Tongue (tissue), 2 donors: ENCODE data around the gene GNA15. TPM values are rescaled to one million over a fixed set of nuclear protein-coding genes. Genes with fewer than 3 reads are reported as not detected.
A peak's percentile ranks its signal among the peaks of the same experiment; 100 is the strongest.

Experiments used
- DNase-seq: peaks from one replicate; pipeline ENCODE4 v3.0.0-alpha.2; 2015
- total RNA-seq: library from RNA; depleted of rRNA; stranded (reverse); fragments of >200 nt; gene quantifications from one replicate; pipeline ENCODE4 v1.2.3, GENCODE V29; 2014

The GNA15 gene
- total RNA-seq, 1 donor from 2014 or later: 6.1 TPM

DNA sequence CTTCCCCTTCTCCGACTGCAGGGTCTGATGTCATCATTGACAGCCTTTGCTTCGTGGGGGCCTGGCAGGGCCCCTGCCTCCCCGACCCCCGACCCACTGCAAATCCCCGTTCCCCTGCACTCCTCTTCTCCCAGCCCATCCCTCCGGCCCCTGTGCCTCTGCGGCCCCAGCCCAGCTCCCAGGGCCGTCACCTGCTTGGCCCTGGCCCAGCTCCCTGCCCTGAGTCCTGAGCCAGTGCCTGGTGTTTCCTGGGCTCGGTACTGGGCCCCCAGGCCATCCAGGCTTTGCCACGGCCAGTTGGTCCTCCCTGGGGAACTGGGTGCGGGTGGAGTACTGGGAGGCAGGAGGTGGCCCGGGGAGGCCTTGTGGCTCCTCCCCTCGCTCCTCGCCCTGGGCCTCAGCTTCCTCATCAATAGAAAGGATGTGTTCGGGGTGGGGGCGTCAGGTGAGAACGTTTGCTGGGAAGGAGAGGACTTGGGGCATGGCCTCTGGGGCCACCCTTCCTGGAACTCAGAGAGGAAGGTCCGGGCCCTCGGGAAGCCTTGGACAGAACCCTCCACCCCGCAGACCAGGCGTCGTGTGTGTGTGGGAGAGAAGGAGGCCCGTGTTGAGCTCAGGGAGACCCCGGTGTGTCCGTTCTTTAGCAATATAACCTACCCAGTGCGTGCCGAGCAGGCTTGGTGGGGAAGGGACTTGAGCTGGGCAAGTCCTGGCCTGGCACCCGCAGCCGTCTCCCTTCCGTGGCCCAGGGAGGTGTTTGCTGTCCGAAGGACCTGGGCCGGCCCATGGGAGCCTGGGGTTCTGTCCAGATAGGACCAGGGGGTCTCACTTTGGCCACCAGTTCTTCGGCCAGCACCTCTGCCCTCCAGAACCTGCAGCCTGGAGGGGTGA, 72.7 kb downstream of the GNA15 start:
- no peak for DNase-seq

DNA sequence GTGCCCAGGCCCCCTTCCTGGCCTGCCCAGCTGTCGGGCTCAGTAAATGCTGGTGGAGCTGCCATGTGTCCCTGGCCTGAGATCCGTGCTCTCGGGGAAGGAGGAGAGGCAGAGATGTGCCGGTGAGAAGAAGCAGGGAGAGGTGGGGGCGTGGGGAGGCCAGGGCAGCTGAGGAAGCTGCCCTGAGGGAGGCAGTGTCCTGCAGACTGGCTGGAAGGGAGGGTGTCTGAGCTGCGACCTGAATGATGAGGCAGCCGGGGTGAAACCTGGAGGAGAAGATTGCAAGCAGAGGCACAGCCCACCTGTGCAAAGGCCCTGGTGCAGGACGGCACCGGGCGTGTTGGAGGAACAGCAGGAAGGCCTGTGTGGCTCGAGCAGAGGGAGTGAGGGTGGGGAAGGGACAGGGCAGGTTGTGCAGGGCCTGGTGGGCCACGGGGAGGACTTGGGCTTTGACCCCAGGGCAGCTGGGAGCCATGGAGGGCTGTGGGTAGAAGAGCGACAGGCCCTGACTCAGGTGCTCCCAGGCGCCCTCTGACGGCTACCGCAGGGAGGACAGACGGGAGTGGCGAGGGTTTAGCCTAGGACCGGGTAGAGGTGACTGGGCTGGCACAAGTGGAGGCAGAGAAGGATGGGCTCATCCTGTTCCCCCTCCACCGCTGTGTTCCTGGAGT, 74.6 kb downstream of the GNA15 start:
- peak; percentile 28 for DNase-seq

DNA sequence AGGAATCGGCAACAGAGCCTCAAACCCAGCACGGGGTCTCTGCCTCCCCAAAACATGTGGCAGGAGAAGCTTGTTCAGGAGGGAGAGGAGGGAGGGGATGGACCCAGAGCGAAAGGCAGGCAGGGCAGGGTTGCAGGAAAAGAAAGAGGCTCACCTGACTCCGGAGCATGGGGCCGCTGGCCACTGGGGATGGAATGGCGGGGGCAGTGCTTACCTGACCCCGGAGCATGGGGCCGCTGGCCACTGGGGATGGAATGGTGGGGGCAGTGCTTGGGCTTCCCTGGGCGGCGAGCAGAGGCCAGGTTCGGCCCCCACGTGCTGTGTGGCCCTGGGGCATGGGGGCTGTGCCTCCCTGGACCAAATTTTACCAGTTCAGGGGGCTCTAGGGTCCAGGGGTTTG, 75.4 kb downstream of the GNA15 start:
- DNase-seq: no peak

DNA sequence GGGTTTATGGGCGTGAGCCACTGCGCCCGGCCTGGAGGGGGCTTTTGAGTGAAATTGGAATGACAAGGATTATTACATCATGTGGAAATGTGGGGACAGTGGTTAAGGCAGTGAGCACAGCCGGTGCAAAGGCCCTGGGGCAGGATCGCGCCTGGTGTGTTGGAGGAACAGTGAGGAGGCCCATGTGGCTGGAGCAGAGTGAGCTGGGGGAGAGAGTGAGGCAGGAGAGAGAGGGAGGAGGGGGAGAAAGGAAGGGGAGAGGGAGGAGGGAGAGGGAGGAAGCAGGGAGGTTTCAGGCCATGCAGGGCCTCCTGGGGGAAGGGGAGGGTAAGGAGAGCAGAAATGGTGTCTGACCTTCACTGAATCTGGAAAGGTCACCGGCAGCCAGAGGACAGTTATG, 77.3 kb downstream of the GNA15 start:
- no peak for DNase-seq

Other genes with a start within 250 kb of the GNA15 start
- gene ZNF57, start 235.1 kb upstream of the GNA15 start, total RNA-seq: 7.4 TPM
- gene ZNF77, start 191.1 kb upstream of the GNA15 start, total RNA-seq: 5.2 TPM
- 0.82 TPM for gene TLE6, start 158.5 kb upstream of the GNA15 start, total RNA-seq
- gene TLE2, start 106.8 kb upstream of the GNA15 start, total RNA-seq: 52.7 TPM
- 169 TPM for gene TLE5, start 73.5 kb upstream of the GNA15 start, total RNA-seq
- 52.1 TPM for gene GNA11, start 41.7 kb upstream of the GNA15 start, total RNA-seq
- 1.0 TPM for gene S1PR4, start 42.7 kb downstream of the GNA15 start, total RNA-seq
- gene NCLN, start 49.9 kb downstream of the GNA15 start, total RNA-seq: 20.0 TPM
- 0.10 TPM for gene CELF5, start 88.6 kb downstream of the GNA15 start, total RNA-seq
- 70.0 TPM for gene NFIC, start 230.6 kb downstream of the GNA15 start, total RNA-seq